IMR-90 (cell line): ENCODE results near the gene PHACTR2. TPM values are rescaled to one million over a fixed set of nuclear protein-coding genes. Genes with fewer than 3 reads are reported as not detected.

Source experiments
- ATAC-seq: fragments of 200-7000 bp; cut with Tn5 transposase; 2 replicates; pipeline ENCODE4 v1.9.1; 2020; ENCODE audit warnings: low read depth, mild to moderate bottlenecking, moderate library complexity
- BruUV-seq: library from RNA; stranded (reverse); fragments of 400-500 nt; replicated peaks from 2 replicates; lab custom pipeline; 2021; lab: Mats Ljungman, UMichigan
- CTCF ChIA-PET: fragments of 300-600 bp; formaldehyde crosslinking; extraction: SDS; loops from one replicate; lab custom pipeline; 2021; ENCODE audit warnings: antibody characterized with exemption; lab: Yijun Ruan, JAX
- POLR2A ChIA-PET: fragments of 300-600 bp; sonication (Branson Sonifier 250); formaldehyde crosslinking; loops from one replicate; lab custom pipeline; 2022; ENCODE audit warnings: antibody characterized with exemption; ENCODE audit not compliant: unreplicated experiment; lab: Charles Lee
- DNase-seq: peaks from one replicate; pipeline ENCODE4 v3.0.0; 2013
- H2AFZ ChIP-seq: replicated peaks from 2 replicates; pipeline ENCODE3; 2013; ENCODE audit warnings: low read length, mild to moderate bottlenecking; ENCODE audit not compliant: poor library complexity
- H2AK5ac ChIP-seq: 2 replicates; pipeline ENCODE4 v1.6.1; 2013; ENCODE audit warnings: low read depth, low read length, inconsistent platforms
- H2AK9ac ChIP-seq: replicated peaks from 2 replicates; pipeline ENCODE3; 2013; ENCODE audit warnings: mild to moderate bottlenecking, low read depth, low read length, moderate library complexity; ENCODE audit not compliant: poor library complexity
- H2BK120ac ChIP-seq: 2 replicates; pipeline ENCODE4 v1.6.1; 2013; ENCODE audit warnings: low read depth, low read length, inconsistent platforms
- H2BK15ac ChIP-seq: 3 replicates; pipeline ENCODE4 v1.6.1; 2013; ENCODE audit warnings: low read depth, low read length, inconsistent platforms
- H2BK20ac ChIP-seq: 2 replicates; pipeline ENCODE4 v1.6.1; 2013; ENCODE audit warnings: low read depth, mild to moderate bottlenecking, inconsistent platforms, low read length, moderate library complexity
- H2BK5ac ChIP-seq: 2 replicates; pipeline ENCODE4 v1.6.1; 2013; ENCODE audit warnings: mild to moderate bottlenecking, low read depth, low read length, inconsistent platforms; ENCODE audit not compliant: poor library complexity, severe bottlenecking
- H3K14ac ChIP-seq: replicated peaks from 2 replicates; pipeline ENCODE4 v1.6.1; 2013; ENCODE audit warnings: low read depth, low read length, inconsistent platforms
- H3K18ac ChIP-seq: 2 replicates; pipeline ENCODE4 v1.6.1; 2013; ENCODE audit warnings: low read depth, low read length, control low read depth
- H3K23ac ChIP-seq: 2 replicates; pipeline ENCODE4 v1.6.1; 2013; ENCODE audit warnings: low read depth, low read length, inconsistent platforms
- H3K27ac ChIP-seq: 2 replicates; pipeline ENCODE4 v1.5.1; 2013; ENCODE audit warnings: mild to moderate bottlenecking, control low read depth, low read length; ENCODE audit not compliant: insufficient read depth
- H3K27me3 ChIP-seq: 2 replicates; pipeline ENCODE4 v1.6.1; 2013; ENCODE audit warnings: low read length; ENCODE audit not compliant: control insufficient read depth, insufficient read depth
- H3K36me3 ChIP-seq: 2 replicates; pipeline ENCODE4 v1.6.1; 2013; ENCODE audit warnings: low read length, mixed read lengths; ENCODE audit not compliant: control insufficient read depth, insufficient read depth
- H3K4ac ChIP-seq: 2 replicates; pipeline ENCODE4 v1.6.1; 2013; ENCODE audit warnings: low read depth, low read length, inconsistent platforms
- H3K4me1 ChIP-seq: 2 replicates; pipeline ENCODE4 v1.6.1; 2013; ENCODE audit warnings: low read length, mixed read lengths; ENCODE audit not compliant: control insufficient read depth, insufficient read depth
- H3K4me2 ChIP-seq: 2 replicates; pipeline ENCODE4 v1.6.1; 2013; ENCODE audit warnings: low read depth, mild to moderate bottlenecking, control low read depth, low read length, moderate library complexity
- H3K4me3 ChIP-seq: 2 replicates; pipeline ENCODE4 v1.5.1; 2013; ENCODE audit warnings: low read depth, mild to moderate bottlenecking, control low read depth, low read length, moderate library complexity; ENCODE audit not compliant: insufficient read depth
- H3K56ac ChIP-seq: 2 replicates; pipeline ENCODE4 v1.6.1; 2013; ENCODE audit warnings: low read length, inconsistent platforms; ENCODE audit not compliant: insufficient read depth; ENCODE audit errors: extremely low read depth
- H3K79me1 ChIP-seq, 2 experiments: 2 replicates each; pipeline ENCODE4 v1.6.1; 2013; ENCODE audit warnings: low read length in 2 of 2, inconsistent platforms in 1 of 2, low read depth in 1 of 2
- H3K9ac ChIP-seq: 2 replicates; pipeline ENCODE4 v1.6.1; 2013; ENCODE audit warnings: low read depth, low read length, control low read depth
- H3K9me1 ChIP-seq: 2 replicates; pipeline ENCODE4 v1.6.1; 2013; ENCODE audit warnings: low read length, inconsistent platforms; ENCODE audit not compliant: insufficient read depth
- H3K9me3 ChIP-seq: 2 replicates; pipeline ENCODE4 v1.6.1; 2013; ENCODE audit warnings: low read length; ENCODE audit not compliant: control insufficient read depth, insufficient read depth
- H4K20me1 ChIP-seq: 2 replicates; pipeline ENCODE4 v1.6.1; 2013; ENCODE audit warnings: low read length, inconsistent platforms; ENCODE audit not compliant: insufficient read depth
- H4K5ac ChIP-seq: 2 replicates; pipeline ENCODE4 v1.6.1; 2013; ENCODE audit warnings: mild to moderate bottlenecking, low read depth, low read length, control low read depth
- H4K8ac ChIP-seq, 2 experiments: 2 replicates each; pipeline ENCODE4 v1.6.1; 2013; ENCODE audit warnings: low read depth in 2 of 2, low read length in 2 of 2, control low read depth in 1 of 2, inconsistent platforms in 1 of 2
- H4K91ac ChIP-seq: 2 replicates; pipeline ENCODE4 v1.6.1; 2013; ENCODE audit warnings: low read depth, low read length, inconsistent platforms; ENCODE audit not compliant: insufficient read depth
- BHLHE40 ChIP-seq: fragments of 150-350 bp; IDR thresholded peaks from 2 replicates; pipeline ENCODE4 v1.6.1; 2016; ENCODE audit warnings: mild to moderate bottlenecking, low read depth, low read length
- CEBPB ChIP-seq: IDR thresholded peaks from 2 replicates; pipeline ENCODE4 v1.6.1; 2012; ENCODE audit warnings: low read depth, low read length, improper control_type of control experiment
- CHD1 ChIP-seq: IDR thresholded peaks from 2 replicates; pipeline ENCODE4 v1.6.1; 2012; ENCODE audit warnings: low read depth, low read length, improper control_type of control experiment
- CTCF ChIP-seq: conservative IDR thresholded peaks from 2 replicates; pipeline ENCODE4 v1.5.1; 2012; ENCODE audit warnings: mild to moderate bottlenecking, low read depth, low read length, improper control_type of control experiment
- ELK1 ChIP-seq: fragments of 150-350 bp; IDR thresholded peaks from 2 replicates; pipeline ENCODE4 v1.6.1; 2016; ENCODE audit warnings: low read depth, mild to moderate bottlenecking, low read length, moderate library complexity, borderline replicate concordance
- FOS ChIP-seq: fragments of 150-350 bp; IDR thresholded peaks from 2 replicates; pipeline ENCODE4 v1.6.1; 2016; ENCODE audit warnings: low read depth, low read length
- MAFK ChIP-seq: IDR thresholded peaks from 2 replicates; pipeline ENCODE4 v1.6.1; 2012; ENCODE audit warnings: low read depth, low read length, improper control_type of control experiment
- MAZ ChIP-seq: IDR thresholded peaks from 2 replicates; pipeline ENCODE4 v1.6.1; 2012; ENCODE audit warnings: low read depth, mild to moderate bottlenecking, low read length, improper control_type of control experiment, moderate library complexity, borderline replicate concordance
- MXI1 ChIP-seq: IDR thresholded peaks from 2 replicates; pipeline ENCODE4 v1.6.1; 2012; ENCODE audit warnings: low read depth, mild to moderate bottlenecking, low read length, moderate library complexity, borderline replicate concordance
- NFE2L2 ChIP-seq: fragments of 150-350 bp; IDR thresholded peaks from 2 replicates; pipeline ENCODE4 v1.6.1; 2016; ENCODE audit warnings: low read depth, mild to moderate bottlenecking, low read length
- POLR2A ChIP-seq: IDR thresholded peaks from 2 replicates; pipeline ENCODE4 v1.6.1; 2012; ENCODE audit warnings: mild to moderate bottlenecking, low read depth, low read length
- RAD21 ChIP-seq: IDR thresholded peaks from 2 replicates; pipeline ENCODE4 v1.6.1; 2012; ENCODE audit warnings: low read length, improper control_type of control experiment
- RCOR1 ChIP-seq: IDR thresholded peaks from 2 replicates; pipeline ENCODE4 v1.6.1; 2012; ENCODE audit warnings: mild to moderate bottlenecking, low read length, improper control_type of control experiment; ENCODE audit not compliant: insufficient replicate concordance
- RFX5 ChIP-seq: IDR thresholded peaks from 2 replicates; pipeline ENCODE4 v1.8.0; 2012; ENCODE audit warnings: low read depth, mild to moderate bottlenecking, low read length, moderate library complexity
- SMC3 ChIP-seq: fragments of 150-350 bp; IDR thresholded peaks from 2 replicates; pipeline ENCODE4 v1.6.1; 2016; ENCODE audit warnings: low read depth, mild to moderate bottlenecking, antibody characterized with exemption, low read length, moderate library complexity
- WGBS, 2 experiments: methylation state at CpG; one replicate each; pipeline versions ENCODE4 v1.1.5 to v1.1.7; 2013; ENCODE audit warnings: missing lambda C conversion rate in 2 of 2; ENCODE audit not compliant: insufficient read length in 1 of 2; ENCODE audit errors: extremely low coverage in 2 of 2; 5-methylcytosine and 5-hydroxymethylcytosine counted together
- dilution Hi-C: fragments of 300-500 bp; cut with HindIII; formaldehyde crosslinking; loops from one replicate; pipeline ENCODE4 v1.14.3; 2018; ENCODE audit warnings: low sequenced_read_pairs; ENCODE audit not compliant: unreplicated experiment
- in situ Hi-C: fragments of 300-500 bp; cut with MboI; formaldehyde crosslinking; loops from 3 replicates; pipeline ENCODE4 v1.14.3; 2019; ENCODE audit warnings: low sequenced_read_pairs, inconsistent platforms, mixed read lengths
- intact Hi-C: fragments of 100-400 bp; cut with micrococcal nuclease; formaldehyde crosslinking; loops from 2 replicates; pipeline ENCODE4 v1.10.0; 2022
- polyA plus RNA-seq, 3 experiments: library from polyadenylated mRNA; depleted of rRNA; stranded (reverse); fragments of >200 nt; gene quantifications; 2 replicates each; pipeline ENCODE4 v1.2.3, GENCODE V29; 2012; ENCODE audit warnings: low replicate concordance in 1 of 3
- total RNA-seq: library from RNA; depleted of rRNA; stranded (reverse); fragments of >200 nt; gene quantifications from 2 replicates; pipeline ENCODE4 v1.2.3, GENCODE V29; 2012
- TF ChIP-seq, protein P1 (sequence below): fragments of 150-350 bp; IDR thresholded peaks from 2 replicates; pipeline ENCODE4 v1.6.1; 2017; ENCODE audit warnings: mild to moderate bottlenecking, antibody characterized with exemption, low read length, low read depth

The PHACTR2 gene
- total and polyA plus RNA-seq, 2 of the 4 experiments (the other 2 are of a cell fraction), result 14.5 to 74.2 TPM

DNA sequence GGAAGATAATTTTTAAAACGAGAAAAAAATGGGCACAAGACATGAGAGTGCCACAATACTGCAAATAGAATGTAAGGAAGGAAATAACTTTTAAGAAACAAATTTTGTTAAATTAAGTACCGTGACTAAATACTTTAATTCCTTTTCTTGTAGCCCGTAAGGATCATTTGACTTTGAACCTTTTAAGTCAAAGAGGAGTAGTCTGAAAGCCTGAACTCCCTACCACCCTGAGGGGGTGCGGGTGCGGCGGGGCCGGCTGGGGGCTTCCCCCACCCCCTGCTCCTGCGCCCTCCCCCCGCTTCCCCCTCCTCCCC, 231 bp upstream of the PHACTR2 start:
- Histone ChIP-seq H3K27me3 (no peaks in the 10 kb centered on the region), H2AFZ (no peak overlapping the region), H2BK20ac (peak overlapping the region; percentile 67), H2AK5ac (no peak overlapping the region), H4K8ac (peak overlapping the region; percentile 34 to 48; a peak in 3 of 4 replicates), H3K4me2 (peak overlapping the region; percentile 80), H3K4me3 (peak overlapping the region; percentile 97), H3K14ac (0 out of 2 replicates have a peak overlapping the region, but pooled peaks have one; percentile 49), H3K4me1 (peaks cover 10% of the 10 kb centered on the region), H4K91ac (no peak overlapping the region; the same call in 1 of the 2 replicates), H3K18ac (0 out of 2 replicates have a peak overlapping the region, but pooled peaks have one; percentile 24), H3K36me3 (0 out of 2 replicates have a peak, but pooled peaks cover 2% of the 10 kb centered on the region), H3K9ac (no peak overlapping the region), H3K4ac (peak overlapping the region; percentile 64), H2BK120ac (peak overlapping the region; percentile 73; the same call in 1 of the 2 replicates), H2AK9ac (no peak overlapping the region), H3K27ac (peak overlapping the region; percentile 62; the same call in 1 of the 2 replicates), H3K79me1 (peaks cover 12 to 42% of the 10 kb centered on the region in 2 experiments), H4K20me1 (no peaks in the 10 kb centered on the region), H3K9me1 (peaks cover 4% of the 10 kb centered on the region), H2BK5ac (peak overlapping the region; percentile 94), H3K23ac (no peak overlapping the region), H2BK15ac (peak overlapping the region; percentile 59; the same call in 1 of the 3 replicates), H3K56ac (no peak overlapping the region; the same call in 1 of the 2 replicates), H3K9me3 (no peaks in the 10 kb centered on the region), H4K5ac (no peak overlapping the region; the same call in 1 of the 2 replicates)
- dilution Hi-C loops (no loop called here), in situ Hi-C loops (no loop called here), intact Hi-C loops (loop anchor here (5.0 kb wide), 1 partner anchor 335 kb away; no protein-coding TSS in a partner anchor)
- no CpG with 5 or more reads among the region's 9 CpGs for WGBS, 2 experiments
- no peak for TF ChIP-seq FOS
- TF ChIP-seq, protein P1, sequence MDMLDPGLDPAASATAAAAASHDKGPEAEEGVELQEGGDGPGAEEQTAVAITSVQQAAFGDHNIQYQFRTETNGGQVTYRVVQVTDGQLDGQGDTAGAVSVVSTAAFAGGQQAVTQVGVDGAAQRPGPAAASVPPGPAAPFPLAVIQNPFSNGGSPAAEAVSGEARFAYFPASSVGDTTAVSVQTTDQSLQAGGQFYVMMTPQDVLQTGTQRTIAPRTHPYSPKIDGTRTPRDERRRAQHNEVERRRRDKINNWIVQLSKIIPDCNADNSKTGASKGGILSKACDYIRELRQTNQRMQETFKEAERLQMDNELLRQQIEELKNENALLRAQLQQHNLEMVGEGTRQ, result no peak
- TF ChIP-seq ELK1, result no peak
- TF ChIP-seq RAD21, result no peak
- TF ChIP-seq RCOR1, result no peak
- TF ChIP-seq MAZ, result no peak
- no peak for TF ChIP-seq RFX5
- TF ChIP-seq NFE2L2, result no peak
- TF ChIP-seq CEBPB, result no peak
- no peak for TF ChIP-seq CHD1
- no peak for TF ChIP-seq SMC3
- no peak for TF ChIP-seq CTCF
- TF ChIP-seq MAFK, result no peak
- no peak for TF ChIP-seq POLR2A
- TF ChIP-seq MXI1, result no peak
- TF ChIP-seq BHLHE40, result no peak
- DNase-seq (no peak), ATAC-seq (no peak)
- no TSS peak for BruUV-seq
- ChIA-PET CTCF (no interaction called here), POLR2A (interaction anchor here (0.6 kb wide), 1 partner anchor 22 kb away, joined by 5 read pairs; no protein-coding TSS in a partner anchor)
